ENCODE measurements around the gene EXOSC2.
A peak's percentile ranks its signal among the peaks of the same experiment; 100 is the strongest.

The EXOSC2 gene

DNA sequence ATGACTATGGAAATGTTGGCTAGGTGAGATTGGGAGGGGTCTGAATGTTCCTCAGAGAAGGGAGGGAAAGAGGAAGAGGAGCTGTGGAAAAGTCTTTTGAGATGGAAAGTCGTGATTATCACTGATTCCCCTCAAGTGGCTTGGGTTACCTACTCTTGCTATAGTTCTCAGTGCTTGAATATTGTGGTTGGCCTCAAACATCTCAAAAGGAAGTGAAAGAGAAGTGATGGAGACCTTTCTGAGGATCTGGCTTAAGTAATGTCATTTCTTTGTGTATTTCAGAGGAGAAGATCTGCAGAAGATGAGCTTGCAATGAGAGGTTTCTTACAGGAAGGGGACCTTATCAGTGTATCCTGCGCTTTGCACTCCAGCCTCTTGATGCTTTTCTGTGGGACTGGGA lies 5.5 kb downstream of the EXOSC2 start:
- DNase-seq, result no peak

DNA sequence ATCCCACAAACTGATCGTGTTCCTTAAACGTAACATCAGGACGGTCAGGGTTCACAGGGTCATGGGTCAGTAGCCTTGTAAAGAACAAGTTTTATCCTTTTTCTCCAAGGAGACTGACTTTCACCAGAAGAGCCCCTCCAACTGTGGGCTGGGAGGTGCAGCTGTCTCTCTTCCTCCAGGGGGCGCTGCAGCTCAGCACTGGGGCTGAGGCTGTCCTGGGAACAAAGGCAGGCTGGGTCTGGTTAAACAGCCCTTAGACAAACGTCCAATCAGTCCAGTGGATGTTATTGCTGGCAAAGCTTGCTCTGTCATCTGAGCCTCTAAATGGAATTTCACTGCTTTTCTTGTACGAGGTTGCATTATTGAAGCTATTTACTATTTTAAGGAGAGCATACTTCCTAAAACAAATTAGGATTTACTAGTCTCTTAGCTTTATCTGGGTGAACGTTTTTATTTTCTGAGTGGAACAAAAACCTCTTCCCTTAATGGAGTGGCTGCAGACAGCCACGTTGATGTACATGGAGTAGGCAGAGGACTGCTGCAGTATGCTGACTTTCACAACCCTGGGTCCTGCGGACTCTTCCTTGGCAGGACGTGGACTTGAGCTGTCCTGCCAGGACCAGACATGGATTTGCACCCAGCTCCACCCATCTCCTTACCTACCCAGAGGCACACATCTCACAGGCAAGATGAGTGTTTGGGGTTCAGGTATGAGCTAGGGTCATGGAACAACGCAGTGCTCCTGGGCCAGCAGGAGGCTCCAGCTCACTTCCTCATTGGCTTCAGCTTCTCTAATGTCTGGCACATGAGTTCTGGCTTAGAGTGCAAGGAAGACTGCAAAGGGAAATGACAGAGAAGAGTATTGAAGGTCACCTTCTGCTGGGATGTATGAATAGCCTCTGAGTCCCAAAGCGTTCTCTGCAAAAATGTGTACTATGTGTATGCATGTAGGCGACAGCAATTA lies 7.8 kb downstream of the EXOSC2 start:
- peak; percentile 90 for DNase-seq

DNA sequence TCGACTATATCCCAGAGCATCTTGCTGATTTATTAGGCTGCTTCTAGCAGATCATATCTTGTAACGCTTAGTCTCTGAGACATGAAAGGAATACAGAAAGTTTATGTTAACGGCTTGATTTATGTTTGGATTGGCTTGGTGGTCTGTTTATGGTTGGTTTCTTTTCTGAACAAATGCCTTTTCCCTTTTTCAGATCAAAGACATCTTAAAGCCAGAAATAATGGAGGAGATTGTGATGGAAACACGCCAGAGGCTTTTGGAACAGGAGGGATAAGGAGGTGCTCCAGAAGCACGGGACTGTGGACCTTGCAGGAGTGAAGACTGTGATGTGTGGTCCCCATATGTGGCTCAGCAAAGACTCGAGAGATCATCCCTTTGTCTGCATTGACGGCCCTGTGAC lies 9.9 kb downstream of the EXOSC2 start:
- DNase-seq, result no peak

DNA sequence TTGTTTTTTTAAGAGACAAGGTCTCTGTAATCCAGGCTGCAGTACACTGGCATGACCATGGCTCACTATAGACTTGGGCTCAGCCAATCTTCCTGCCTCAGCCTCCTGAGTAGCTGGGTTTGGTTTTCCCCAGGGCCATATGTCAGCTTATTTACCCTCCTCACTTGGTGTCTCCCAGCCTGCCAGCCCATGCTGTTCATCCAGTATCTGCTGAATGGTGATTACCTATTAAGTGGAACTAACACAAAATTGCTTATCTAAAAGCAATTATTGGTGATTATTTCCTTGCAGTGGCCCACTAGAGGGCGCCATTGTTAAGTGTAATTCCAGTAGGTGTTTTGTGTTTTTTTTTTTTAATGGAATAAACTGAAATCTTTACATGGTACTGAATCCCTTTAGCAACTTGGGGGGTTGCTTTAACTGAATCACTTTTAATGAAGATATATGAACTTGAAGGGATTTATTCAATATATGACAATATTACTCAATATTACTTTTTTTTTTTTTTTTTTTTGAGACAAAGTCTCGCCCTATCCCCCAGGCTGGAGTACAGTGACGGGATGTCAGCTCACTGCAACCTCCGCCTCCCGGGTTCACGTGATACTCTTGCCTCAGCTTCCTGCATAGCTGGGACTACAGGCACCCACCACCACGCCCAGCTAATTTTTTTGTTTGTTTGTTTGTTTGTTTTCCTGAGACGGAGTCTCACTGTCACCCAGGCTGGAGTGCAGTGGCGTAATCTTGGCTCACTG lies 13.8 kb downstream of the EXOSC2 start:
- DNase-seq, result peak; percentile 89

DNA sequence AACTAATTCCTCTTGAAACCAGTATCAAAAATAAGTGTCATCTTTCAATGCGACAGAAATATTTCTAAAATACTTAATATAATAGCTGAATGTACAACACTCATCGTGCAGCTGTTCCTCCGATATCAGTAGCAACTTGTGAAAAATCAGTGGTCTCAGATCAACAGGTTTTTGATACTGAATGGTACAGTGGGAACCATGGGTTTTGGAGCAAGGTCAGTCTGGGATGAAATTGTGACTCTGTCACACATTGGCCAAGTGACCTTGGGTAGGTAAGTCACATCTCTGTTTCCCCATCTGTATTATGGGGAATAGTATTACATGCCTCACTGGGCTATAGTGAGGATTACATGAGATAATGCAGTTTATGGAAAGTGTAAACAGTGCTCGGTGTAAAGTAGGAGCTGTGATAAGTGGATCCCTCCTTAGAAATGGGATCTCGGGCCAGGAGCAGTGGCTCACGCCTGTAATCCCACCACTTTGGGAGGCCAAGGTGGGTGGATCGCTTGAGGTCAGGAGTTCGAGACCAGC lies 17.3 kb downstream of the EXOSC2 start:
- DNase-seq, result no peak

DNA sequence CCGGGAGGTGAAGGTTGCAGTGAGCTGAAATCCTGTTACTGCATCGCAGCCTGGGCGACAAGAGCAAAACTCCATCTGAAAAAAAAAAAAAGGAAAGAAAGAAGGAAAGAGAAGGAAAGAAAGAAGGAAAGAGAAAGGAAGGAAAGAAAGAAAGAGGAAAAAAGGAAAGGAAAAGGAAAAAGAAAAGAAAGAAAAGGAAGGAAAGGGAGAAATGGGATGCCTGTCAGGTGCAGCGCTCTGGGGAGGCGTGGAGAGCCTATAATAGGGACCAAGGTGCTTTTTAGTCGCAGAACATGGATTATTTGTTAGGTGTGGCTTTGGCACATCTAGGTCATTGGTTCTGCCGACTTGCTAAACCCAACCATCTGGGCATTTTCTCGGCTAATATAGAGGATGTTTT lies 17.9 kb downstream of the EXOSC2 start:
- no peak for DNase-seq

DNA sequence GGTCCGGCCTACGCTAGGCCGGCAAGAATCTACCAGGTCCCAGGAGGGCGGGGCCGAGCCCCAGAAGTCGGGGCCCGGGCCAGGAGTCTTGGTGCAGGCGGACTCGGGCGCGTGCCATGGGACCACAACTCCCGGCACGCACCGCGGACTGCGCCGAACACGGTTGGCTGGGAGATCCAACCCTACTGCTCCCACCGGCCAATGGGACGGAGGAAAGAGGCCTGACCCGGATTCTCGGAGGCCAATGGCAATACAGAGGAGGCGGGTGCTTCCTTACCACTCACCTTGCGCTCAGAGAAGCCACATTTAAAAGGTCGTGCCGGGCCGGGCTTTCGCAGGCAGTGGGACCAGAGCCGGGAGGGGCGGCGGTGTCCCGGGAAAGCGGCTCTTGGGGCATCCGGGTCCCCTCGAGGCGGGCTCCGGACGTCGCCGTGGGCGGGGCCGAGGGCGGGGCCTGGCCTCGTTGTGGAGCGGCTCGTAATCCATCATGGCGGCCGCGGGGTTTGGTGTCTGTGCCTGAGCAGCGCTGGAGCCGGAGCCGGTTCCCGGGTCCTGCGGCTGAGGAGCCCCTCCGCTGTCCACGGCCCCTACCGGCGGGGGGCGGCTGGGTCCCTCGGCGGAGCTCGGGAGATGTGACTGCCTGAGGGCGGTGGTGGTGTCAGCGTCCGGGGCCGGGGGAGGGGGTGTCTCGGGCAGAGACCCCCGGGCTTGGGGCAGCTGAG lies 19.1 kb downstream of the EXOSC2 start:
- DNase-seq, result peak; percentile 98

DNA sequence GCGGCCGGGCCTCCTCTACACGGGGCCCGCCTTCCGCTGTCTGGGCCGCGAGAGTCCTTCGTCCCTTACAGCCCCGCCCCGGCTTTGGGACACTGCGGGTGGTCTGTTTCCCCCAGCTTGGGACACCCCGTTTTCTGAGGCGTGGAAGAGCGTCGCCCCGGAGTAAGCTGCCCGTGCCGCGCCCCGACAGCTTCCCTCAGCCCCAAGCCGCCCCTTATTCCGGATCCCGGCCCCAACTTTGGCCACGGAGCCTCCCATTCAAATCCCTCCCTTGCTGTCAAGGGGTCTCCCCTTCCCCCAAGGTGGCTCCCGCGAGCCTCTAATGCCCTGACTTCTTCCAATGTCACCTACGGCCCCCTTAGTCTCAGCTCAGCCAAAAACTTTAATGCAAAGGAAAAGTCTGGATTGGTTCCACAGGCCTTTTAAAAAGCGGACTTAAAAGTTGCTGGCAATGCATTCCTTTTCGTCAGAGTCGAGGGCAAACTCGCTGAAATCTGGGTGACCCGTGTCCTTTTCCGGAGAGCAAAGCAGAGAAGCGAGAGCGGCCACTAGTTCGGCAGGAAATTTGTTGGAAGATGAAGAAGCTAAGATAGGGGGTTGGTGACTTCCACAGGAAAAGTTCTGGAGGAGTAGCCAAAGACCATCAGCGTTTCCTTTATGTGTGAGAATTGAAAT lies 19.8 kb downstream of the EXOSC2 start:
- DNase-seq, result no peak

DNA sequence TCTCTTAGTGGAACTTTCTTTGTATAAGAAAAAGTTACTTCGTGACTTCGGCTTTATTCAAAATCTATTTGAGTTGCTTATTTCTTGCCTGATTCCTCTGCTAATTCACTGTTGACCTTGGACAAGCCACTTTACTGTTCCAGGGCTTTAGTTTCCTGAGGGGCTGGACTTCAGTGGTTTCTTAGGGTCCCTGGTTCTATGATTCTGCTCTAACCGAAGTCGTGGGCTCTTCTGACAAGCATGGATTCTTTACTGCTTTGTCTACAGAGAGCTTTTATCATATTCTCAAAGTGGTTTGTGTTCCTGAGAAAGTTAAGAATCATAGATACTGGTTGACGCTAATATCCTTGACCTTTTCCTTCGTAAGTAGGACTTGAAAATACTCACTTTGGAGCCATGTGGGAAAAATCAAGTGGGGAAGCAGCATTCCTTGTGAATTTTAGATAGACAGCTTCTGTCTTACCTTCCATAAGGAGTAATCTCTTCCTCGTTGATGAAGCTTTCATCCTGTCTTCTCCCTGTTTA lies 21.1 kb downstream of the EXOSC2 start:
- DNase-seq, result no peak

DNA sequence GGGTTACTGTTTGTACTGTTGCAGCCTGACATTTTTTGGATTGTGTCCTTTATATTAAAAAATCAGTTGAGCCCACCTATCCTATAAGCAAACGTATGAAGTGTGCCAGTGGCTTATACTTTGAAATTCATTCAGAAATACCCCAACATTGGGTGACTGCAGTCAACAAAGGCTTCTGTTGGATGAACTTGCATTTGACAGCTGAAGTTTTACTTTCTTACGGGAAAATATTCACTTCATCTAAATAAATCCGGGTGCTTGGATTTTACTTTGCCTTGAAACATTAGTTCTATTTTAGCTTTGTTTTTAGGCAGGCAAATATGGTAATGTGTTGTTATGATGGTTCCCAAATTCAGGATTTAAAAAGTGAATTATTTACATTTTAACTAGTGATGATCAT lies 21.7 kb downstream of the EXOSC2 start:
- DNase-seq, result no peak

DNA sequence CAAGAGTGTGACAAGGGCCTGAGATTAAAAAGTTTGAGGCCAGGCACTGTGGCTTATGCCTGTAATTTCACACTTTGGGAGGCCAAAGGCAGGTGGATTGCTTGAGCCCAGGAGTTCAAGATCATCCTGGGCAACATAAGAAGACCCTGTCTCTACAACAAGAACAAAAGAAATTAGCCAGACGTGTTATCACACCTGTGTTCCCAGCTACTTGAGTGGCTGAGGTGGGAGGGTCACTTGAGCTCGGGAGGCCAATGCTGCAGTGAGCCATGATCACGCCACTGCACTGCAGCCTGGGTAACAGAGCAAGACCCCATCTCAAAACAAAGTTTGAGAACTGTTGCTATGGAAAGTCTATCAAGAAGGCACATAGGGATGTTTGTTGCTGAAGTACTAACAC lies 25.0 kb downstream of the EXOSC2 start:
- DNase-seq, result no peak

DNA sequence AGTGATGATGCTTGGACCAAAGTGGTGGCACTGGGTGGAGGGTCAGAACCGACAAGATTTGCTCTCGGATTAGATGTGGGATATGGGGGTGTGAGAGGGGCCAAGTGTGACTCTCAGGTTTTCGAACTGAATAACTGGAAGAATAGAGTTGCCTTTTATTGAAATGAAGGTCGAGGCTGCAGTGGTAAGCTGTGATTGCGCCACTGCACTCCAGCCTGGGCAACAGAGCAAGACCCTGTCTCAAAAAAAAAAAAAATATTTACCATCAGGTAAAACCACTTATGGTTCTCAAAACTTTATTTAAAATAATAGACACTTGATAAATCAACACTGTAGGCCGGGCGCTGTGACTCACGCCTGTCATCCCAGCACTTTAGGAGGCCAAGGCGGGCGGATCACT lies 27.2 kb downstream of the EXOSC2 start:
- DNase-seq, result no peak

DNA sequence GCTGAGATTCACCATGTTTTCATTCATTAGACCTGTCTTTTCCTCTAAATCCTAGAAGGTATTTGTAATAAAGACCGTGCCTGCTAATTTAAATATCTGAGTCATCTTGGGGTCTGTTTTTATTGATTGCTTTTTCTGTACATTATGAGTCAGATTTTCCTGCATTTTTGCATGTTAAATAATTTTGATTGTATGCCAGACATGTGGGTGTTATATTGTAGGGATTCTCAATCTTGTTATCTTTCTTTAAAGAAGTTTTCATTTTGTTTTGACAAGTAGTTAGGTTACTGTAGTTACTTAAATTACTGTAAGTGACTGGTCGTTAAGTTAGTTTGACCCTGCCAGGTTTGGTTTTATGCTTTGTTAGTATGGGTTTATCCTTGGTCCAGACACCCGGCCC lies 35.1 kb downstream of the EXOSC2 start:
- DNase-seq, result no peak

DNA sequence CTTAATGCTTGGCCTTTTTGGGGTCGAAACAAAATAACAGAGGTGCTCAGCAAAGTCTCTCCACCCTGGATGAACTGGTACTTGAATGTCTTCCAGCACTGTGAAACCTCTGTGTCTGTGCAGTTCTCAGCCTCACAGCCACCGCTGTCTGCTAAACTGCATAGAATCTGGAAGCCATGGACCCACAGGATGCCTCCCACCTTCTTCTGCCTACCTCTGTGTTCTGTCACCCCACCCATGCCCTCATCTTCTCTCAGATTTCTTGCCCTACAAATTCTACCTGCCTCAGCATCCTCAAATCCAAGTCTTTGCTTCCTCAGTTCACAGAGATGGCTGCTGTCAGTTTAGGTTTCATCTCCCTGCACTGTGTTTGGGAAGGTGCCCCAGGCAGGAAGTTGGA lies 35.6 kb downstream of the EXOSC2 start:
- DNase-seq, result no peak

DNA sequence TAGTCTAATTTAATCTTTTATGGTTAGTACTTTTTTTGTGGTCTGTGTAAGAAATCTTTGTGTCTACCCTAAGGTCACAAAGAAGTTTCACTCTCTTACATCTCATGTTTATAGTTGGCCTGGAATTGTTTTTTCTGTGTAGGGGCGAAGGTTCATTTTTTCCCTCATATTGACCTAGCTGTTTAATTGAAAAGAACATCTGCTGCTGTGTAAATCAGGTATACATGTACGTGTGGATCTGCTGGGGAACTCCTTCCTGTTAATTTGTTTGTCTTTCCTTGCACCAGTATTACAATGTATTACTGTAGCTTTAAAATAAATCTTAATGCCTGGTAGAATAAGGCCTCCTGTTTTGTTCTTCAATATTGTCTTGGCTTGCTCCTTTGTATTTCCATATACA lies 37.8 kb downstream of the EXOSC2 start:
- no peak for DNase-seq

DNA sequence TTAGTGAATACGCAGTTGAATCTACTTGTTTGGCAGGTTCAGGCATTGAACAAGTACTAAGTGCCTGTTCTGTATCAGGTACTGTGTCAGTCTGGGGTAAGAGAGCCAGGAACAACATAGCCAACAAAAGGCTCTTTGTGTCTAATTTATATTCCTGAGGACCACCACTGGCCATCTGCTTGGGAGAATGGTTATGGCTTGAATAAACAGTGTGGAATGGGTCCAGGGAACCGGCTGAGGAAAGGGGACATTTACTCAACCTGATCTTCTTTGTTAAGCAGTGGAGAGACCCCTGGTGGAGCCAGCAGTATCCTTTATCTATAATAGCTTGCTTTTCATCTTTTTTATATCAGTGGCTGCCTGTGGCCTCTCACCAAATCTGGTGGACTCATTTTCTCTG lies 38.6 kb downstream of the EXOSC2 start:
- no peak for DNase-seq

DNA sequence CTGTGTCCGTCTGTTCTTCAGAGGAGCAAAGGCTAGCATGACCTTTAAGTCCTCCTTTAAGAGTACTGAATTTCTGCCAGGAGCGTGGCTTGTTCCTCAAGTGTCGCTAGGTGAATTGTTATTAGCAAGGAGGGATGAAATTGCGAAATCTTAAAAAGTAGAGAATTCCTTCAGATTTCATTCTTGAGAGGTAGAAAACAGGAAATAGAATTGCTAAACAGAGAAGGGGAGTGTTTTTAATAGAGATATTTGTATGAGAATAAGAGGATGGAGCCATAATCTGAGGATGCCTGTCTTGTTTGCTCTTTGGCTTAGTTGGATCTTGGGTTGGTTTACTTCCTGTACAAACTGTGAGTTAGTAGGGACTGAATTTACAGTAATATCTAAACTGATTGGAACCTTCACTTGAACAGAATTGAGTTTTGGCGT lies 39.2 kb downstream of the EXOSC2 start:
- DNase-seq, result no peak

DNA sequence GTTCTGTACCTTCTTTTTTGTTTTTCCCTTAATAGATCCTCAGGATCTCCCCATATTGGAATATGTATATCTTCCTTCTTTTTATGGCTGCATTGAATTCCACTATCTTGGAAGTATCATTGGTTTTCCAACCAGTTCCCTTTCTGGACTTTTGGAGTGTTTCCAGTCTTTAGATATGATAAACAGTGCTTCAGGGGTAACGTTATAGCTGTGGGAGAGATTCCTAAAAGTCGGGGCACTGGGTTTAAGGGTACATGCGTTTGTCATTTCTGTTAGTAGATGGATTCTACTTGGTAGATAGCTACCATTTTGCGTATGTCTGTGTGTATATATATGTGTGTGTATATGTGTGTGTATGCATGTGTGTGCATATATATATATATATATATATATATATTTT lies 42.0 kb downstream of the EXOSC2 start:
- no peak for DNase-seq

DNA sequence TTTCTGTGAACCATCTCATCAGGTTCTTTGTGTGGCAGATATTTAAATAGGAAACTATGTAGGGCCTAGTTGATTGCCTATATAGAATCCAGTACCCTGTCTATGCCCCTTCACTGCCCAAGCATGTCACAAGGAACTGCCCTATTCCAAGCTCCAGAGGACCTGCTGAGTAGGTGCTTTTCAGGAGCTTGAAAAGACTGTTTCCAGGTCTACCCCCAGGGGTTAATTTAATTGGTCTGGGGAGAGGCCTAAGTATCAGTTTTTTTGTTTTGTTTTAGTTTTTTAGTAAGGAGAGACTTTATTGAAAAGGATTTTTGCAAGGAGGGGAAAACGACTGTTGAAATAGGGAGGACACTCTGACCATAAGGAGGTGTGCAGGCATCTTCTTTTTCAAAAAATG lies 43.3 kb downstream of the EXOSC2 start:
- no peak for DNase-seq

DNA sequence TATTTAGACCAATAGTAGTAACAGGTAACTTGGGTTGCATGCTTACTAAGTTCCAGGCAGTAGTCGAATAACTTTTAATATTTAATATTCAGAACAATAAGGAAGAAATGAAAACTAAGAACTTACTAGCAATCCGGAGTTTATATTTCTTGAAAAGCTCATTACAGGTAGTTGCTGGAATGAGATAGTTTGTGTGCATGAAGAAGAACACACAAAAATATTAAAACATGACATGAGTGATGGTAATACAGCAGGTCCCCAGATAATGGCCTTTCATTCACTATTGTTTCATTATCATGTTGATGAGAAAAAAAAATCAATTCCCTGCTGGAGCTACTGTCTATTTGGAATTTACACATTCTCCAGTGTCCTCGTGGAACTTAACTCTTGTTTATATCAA lies 44.7 kb downstream of the EXOSC2 start:
- DNase-seq, result no peak

DNA sequence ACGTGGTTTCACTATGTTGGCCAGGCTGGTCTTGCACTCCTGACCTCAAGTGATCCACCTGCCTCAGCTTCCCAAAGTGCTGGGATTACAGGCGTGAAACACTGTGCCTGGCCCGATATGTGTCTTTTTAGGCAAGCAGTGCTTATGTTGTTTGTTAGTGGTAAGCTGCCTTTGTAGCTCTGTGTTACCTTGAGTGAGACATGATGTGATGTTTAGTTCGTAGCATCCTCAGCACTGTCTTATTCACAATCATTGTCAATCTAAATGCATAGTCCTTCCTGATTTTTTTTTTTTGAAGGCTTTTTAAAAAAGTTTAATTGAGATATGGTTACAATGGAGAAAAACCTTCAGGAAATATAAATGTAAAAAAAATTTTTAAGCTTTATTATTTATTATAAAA lies 45.5 kb downstream of the EXOSC2 start:
- DNase-seq, result no peak

Measured in activated effector memory CD4-positive, alpha-beta T cell treated with anti-CD3 and anti-CD28 coated beads, Interleukin-2, amount 50 U/mL, for 16 hours (primary cell).